ENCODE data around the gene ZHX3. TPM values are rescaled to one million over a fixed set of nuclear protein-coding genes. Genes with fewer than 3 reads are reported as not detected.

Gene ZHX3
- total and polyA plus RNA-seq, 9 of the 15 experiments (the other 6 are each of a cell fraction or from before 2014, with no cell fraction given) = 0.80 to 14.6 (median 4.9) TPM

DNA sequence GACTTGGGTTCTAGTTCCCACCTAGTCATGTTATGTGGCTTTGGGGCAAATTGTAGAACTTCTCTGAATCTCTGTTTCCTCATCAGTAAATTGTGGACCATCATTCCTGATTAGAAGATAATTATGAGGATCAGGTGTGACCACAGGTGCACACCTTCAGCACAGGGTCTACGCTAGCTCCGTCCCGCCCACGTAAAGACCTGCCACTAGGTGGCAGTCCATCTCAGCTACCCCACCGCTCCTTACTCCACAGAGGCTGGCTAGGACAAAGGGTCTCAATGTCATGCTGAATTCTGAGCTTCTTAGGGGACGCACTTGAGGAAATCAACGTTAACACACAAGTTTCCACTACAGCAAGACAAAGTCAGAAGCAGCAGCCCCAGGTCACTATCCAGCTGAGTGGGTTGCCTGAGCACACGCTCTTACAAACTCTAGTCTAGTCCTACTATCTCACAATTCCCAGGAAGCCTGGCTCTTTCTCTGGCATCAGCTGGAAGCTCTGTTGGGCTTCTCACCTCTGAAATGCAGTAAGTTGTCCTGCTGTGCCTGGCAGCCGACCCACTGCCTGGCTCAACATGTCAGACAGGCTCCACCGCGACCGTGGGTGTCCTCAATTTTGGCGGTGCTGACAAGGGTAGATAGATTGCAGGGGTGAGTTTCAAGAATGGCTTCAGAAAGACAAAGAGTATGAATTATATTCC is 182.2 kb downstream of the ZHX3 start (continued):
- TF ChIP-seq, protein P1, sequence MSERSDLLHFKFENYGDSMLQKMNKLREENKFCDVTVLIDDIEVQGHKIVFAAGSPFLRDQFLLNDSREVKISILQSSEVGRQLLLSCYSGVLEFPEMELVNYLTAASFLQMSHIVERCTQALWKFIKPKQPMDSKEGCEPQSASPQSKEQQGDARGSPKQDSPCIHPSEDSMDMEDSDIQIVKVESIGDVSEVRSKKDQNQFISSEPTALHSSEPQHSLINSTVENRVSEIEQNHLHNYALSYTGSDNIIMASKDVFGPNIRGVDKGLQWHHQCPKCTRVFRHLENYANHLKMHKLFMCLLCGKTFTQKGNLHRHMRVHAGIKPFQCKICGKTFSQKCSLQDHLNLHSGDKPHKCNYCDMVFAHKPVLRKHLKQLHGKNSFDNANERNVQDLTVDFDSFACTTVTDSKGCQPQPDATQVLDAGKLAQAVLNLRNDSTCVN (CRISPR knock-in tag; IDR thresholded peaks at IDR 0.05) = no peak
- TF ChIP-seq CREM (IDR thresholded peaks at IDR 0.05; ENCODE audit: low read depth) (peak; percentile 76), ZBTB7A (IDR thresholded peaks at IDR 0.05; ENCODE audit: borderline replicate concordance, control insufficient read depth, low read depth, low read length) (0 out of 2 replicates have a peak, but pooled peaks have one; percentile 37), MYC (IDR thresholded peaks at IDR 0.05; ENCODE audit: low read depth, low read length) (no peak), MYC (CRISPR knock-in tag; IDR thresholded peaks at IDR 0.05; ENCODE audit: borderline replicate concordance, low read depth) (no peak), CBX3 (IDR thresholded peaks at IDR 0.05; ENCODE audit: borderline replicate concordance in 1 of 2, low read length in 2 of 2) (peak in 1 of 2 experiments; percentile 23; a peak in 1 of 3 replicates), GABPA (tag; conservative IDR thresholded peaks at IDR 0.05; ENCODE audit: low read depth) (no peak), GABPB1 (CRISPR knock-in tag; IDR thresholded peaks at IDR 0.05) (no peak), CTBP1 (IDR thresholded peaks at IDR 0.05; ENCODE audit: borderline replicate concordance) (0 out of 2 replicates have a peak, but pooled peaks have one; percentile 40), ZC3H8 (IDR thresholded peaks at IDR 0.05) (no peak), BHLHE40 (IDR thresholded peaks at IDR 0.05; ENCODE audit: low read length) (no peak), KDM4B (IDR thresholded peaks at IDR 0.05; ENCODE audit: borderline replicate concordance in 2 of 2, low read depth in 1 of 2) (no peak), SMARCC2 (IDR thresholded peaks at IDR 0.05; ENCODE audit: low read depth) (no peak), ZKSCAN1 (IDR thresholded peaks at IDR 0.05; ENCODE audit: low read depth, low read length) (no peak), HNRNPLL (IDR thresholded peaks at IDR 0.05; ENCODE audit: low read depth, low read length, poor library complexity, severe bottlenecking) (peak; percentile 70), IFI16 (CRISPR knock-in tag; IDR thresholded peaks at IDR 0.05) (no peak)
- TF ChIP-seq, protein P2, sequence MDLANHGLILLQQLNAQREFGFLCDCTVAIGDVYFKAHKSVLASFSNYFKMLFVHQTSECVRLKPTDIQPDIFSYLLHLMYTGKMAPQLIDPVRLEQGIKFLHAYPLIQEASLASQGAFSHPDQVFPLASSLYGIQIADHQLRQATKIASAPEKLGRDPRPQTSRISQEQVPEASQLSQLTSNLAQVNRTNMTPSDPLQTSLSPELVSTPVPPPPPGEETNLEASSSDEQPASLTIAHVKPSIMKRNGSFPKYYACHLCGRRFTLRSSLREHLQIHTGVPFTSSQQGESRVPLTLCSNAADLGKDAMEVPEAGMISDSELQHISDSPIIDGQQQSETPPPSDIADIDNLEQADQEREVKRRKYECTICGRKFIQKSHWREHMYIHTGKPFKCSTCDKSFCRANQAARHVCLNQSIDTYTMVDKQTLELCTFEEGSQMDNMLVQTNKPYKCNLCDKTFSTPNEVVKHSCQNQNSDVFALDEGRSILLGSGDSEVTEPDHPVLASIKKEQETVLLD (IDR thresholded peaks at IDR 0.05) = no peak
- TF ChIP-seq, protein P3, sequence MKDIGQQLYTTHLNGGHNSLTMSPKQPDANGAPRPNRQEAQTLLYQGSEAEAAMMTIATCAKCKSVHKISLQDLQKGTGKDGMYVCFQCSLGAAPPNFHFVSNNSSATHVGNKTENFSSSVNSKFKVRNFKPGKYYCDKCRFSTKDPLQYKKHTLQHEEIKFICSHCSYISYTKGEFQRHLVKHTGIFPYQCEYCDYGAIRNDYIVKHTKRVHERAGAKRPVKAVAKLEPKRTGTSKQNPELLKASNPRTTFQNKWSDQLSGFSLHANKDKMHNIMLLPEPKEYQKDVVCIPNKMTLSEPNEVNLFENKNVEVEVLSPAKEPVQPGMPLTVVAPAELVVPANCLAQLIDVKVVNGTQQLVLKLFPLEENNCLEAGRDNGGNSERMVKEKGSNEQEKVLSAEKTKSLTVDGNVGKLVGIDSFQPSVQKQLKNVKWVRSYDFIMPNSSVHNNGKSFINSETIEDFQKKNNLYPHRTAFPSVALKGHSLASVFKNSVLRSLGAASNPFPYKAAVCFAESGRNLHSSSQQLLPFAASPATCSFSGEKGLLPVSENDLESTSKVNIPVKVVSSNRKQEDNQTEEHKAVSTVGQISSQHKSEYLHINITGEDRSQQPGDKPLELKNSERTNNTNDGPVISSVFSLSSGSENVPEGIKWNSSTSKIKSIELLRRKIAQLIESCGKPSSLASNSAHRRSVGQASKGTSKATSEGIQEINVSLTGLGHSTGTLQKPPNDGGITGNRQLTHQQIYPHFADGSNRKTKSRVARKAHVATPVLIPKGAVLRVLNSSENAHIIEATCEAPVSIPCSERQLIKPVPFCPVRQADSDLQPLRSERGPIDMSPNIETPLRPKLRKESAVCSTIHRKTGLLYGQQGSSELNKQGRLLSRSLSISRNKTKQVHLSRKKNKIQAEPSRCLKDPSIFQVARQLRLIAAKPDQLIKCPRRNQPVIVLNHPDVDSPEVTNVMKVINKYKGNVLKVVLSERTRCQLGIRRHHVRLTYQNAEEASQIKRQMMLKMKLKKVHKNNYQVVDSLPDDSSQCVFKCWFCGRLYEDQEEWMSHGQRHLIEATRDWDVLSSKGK (CRISPR knock-in tag; IDR thresholded peaks at IDR 0.05) = no peak
